KMS-11 (cell line): ENCODE data around the gene DLGAP5.

Experiments used
- H2AFZ ChIP-seq: fragments of 200-600 bp; sonication (generic); 2 replicates; pipeline ENCODE4 v1.6.1; 2016; ENCODE audit warnings: antibody characterized with exemption, mixed run types, low read depth
- H3K27ac ChIP-seq: fragments of 200-600 bp; sonication (generic); 2 replicates; pipeline ENCODE4 v1.6.1; 2016; ENCODE audit warnings: mild to moderate bottlenecking, mixed run types
- H3K27me3 ChIP-seq: fragments of 200-600 bp; sonication (generic); 2 replicates; pipeline ENCODE4 v1.6.1; 2017; ENCODE audit warnings: mild to moderate bottlenecking, low read depth, mixed run types, moderate library complexity; ENCODE audit not compliant: insufficient read depth
- H3K36me3 ChIP-seq: fragments of 200-600 bp; sonication (generic); 2 replicates; pipeline ENCODE4 v1.6.1; 2017; ENCODE audit warnings: mild to moderate bottlenecking, mixed run types; ENCODE audit not compliant: insufficient read depth
- H3K4me1 ChIP-seq: fragments of 200-600 bp; sonication (generic); 2 replicates; pipeline ENCODE4 v1.6.1; 2016; ENCODE audit warnings: mild to moderate bottlenecking, low read depth, mixed run types; ENCODE audit not compliant: poor library complexity, severe bottlenecking
- H3K4me2 ChIP-seq: fragments of 200-600 bp; sonication (generic); 2 replicates; pipeline ENCODE4 v1.7.0; 2016; ENCODE audit warnings: mild to moderate bottlenecking, mixed run types
- H3K4me3 ChIP-seq: fragments of 200-600 bp; sonication (generic); IDR thresholded peaks from 2 replicates; pipeline ENCODE4 v1.6.1; 2017; ENCODE audit warnings: low read depth, low read length, mixed read lengths; ENCODE audit not compliant: insufficient read depth
- H3K79me2 ChIP-seq: fragments of 200-600 bp; sonication (generic); 2 replicates; pipeline ENCODE4 v1.6.1; 2016; ENCODE audit warnings: low read depth, mixed run types; ENCODE audit not compliant: insufficient read depth
- H3K9ac ChIP-seq: fragments of 200-600 bp; sonication (generic); 2 replicates; pipeline ENCODE4 v1.6.1; 2016; ENCODE audit warnings: mild to moderate bottlenecking, mixed run types
- H4K20me1 ChIP-seq: fragments of 200-600 bp; sonication (generic); 2 replicates; pipeline ENCODE4 v1.6.1; 2016; ENCODE audit warnings: mild to moderate bottlenecking, mixed run types; ENCODE audit not compliant: insufficient read depth
- CTCF ChIP-seq: fragments of 200-600 bp; sonication (generic); conservative IDR thresholded peaks from 2 replicates; pipeline ENCODE4 v1.6.1; 2017; ENCODE audit warnings: low read depth, mild to moderate bottlenecking, antibody characterized with exemption, low read length, moderate library complexity, mixed read lengths

The DLGAP5 gene

GRCh38 chr14:55114720-55115119 lies 76.7 kb downstream of the DLGAP5 start:
- Histone ChIP-seq H3K27ac (no peak overlapping the region), H3K4me2 (no peak overlapping the region), H3K27me3 (no peaks in the 10 kb centered on the region), H3K9ac (no peak overlapping the region), H3K79me2 (no peaks in the 10 kb centered on the region), H4K20me1 (no peaks in the 10 kb centered on the region), H3K4me1 (no peaks in the 10 kb centered on the region), H2AFZ (no peak overlapping the region), H3K36me3 (no peaks in the 10 kb centered on the region), H3K4me3 (no peak overlapping the region)
- TF ChIP-seq CTCF, result no peak

- Histone ChIP-seq H3K79me2 (no peaks in the 10 kb centered on the region), H3K27me3 (no peaks in the 10 kb centered on the region), H4K20me1 (no peaks in the 10 kb centered on the region), H3K27ac (no peak overlapping the region), H3K4me3 (no peak overlapping the region), H3K4me1 (no peaks in the 10 kb centered on the region), H3K9ac (no peak overlapping the region), H2AFZ (no peak overlapping the region), H3K4me2 (no peak overlapping the region), H3K36me3 (no peaks in the 10 kb centered on the region)
- no peak for TF ChIP-seq CTCF
Observed at GRCh38 chr14:55111122-55111708, 80.2 kb downstream of the DLGAP5 start.

- Histone ChIP-seq H3K4me2 (no peak overlapping the region), H3K27me3 (no peaks in the 10 kb centered on the region), H2AFZ (no peak overlapping the region), H3K9ac (no peak overlapping the region), H3K4me3 (no peak overlapping the region), H4K20me1 (no peaks in the 10 kb centered on the region), H3K27ac (no peak overlapping the region), H3K79me2 (no peaks in the 10 kb centered on the region), H3K4me1 (peaks cover under 1% of the 10 kb centered on the region), H3K36me3 (no peaks in the 10 kb centered on the region)
- TF ChIP-seq CTCF, result no peak
Observed at GRCh38 chr14:55109836-55110235, 81.5 kb downstream of the DLGAP5 start.

- H3K4me3 ChIP-seq, result no peak overlapping the region
- H3K36me3 ChIP-seq, result no peaks in the 10 kb centered on the region
- peaks cover 20% of the 10 kb centered on the region for H3K4me1 ChIP-seq
- no peak overlapping the region for H3K9ac ChIP-seq
- no peak overlapping the region for H3K4me2 ChIP-seq
- no peaks in the 10 kb centered on the region for H4K20me1 ChIP-seq
- TF ChIP-seq CTCF, result no peak
- H2AFZ ChIP-seq, result no peak overlapping the region
- H3K27me3 ChIP-seq, result no peaks in the 10 kb centered on the region
- H3K79me2 ChIP-seq, result no peaks in the 10 kb centered on the region
- no peak overlapping the region for H3K27ac ChIP-seq
Observed at GRCh38 chr14:55107766-55108554, 83.4 kb downstream of the DLGAP5 start.
